Measurements from ENCODE around the gene PRKD1. TPM values are rescaled to one million over a fixed set of nuclear protein-coding genes. Genes with fewer than 3 reads are reported as not detected.

Gene PRKD1
- total RNA-seq, 2 experiments from 2014 or later: not detected

- ChIA-PET POLR2A (no interaction called here), CTCF (no interaction called here)
These were observed 381.9 kb downstream of the PRKD1 start for GRCh38 chr14:29545714-29546113.

DNA sequence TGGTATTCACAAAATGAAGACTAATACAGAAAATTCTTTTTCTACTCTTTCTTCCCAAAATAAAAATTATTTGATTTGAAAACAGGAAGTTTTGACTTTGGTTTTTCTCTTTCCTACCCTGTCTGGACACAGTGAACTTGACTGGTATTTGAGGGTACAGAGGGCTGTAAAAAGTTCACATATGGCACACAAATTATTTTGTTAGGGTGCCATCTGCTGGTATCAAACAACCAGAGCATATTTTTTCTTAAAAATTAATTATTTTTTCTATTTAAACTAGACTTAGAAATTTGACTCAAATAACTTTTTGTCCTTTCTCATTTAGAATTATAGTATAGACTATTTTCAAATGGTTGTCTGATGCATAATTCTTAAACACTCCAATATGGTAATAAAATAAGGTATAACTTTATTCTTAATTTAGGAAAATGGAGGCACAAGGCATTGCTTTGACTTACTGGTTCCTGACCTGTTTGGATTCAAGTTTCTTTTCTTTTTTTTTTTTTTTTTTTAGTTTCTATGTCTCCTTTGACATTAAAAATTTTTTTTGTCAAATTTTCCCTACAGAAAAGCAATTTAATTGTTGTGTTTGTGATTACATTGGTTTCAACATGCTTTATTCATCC, 390.6 kb downstream of the PRKD1 start:
- POLR2A ChIA-PET: no interaction called here
- CTCF ChIA-PET: no interaction called here

- POLR2A ChIA-PET: no interaction called here
- CTCF ChIA-PET: no interaction called here
These were observed 398.2 kb downstream of the PRKD1 start for GRCh38 chr14:29529418-29529817.

DNA sequence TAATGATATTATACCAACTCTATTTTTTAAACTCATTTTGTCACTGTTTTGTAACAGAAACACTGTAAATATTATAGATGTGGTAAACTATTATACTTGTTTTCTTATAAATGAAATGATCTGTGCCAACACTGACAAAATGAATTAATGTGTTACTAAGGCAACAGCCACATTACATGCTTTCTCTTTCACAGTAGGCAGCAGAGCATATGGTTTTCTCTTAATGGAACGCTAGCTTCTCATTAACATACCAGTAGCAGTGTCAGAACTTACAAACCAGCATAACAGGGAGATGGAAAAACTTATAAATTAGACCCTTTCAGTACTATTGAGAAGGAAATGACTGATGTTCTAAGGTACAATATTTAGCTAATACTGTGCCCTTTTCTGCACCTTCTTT, 398.8 kb downstream of the PRKD1 start:
- POLR2A ChIA-PET: no interaction called here
- CTCF ChIA-PET: no interaction called here

DNA sequence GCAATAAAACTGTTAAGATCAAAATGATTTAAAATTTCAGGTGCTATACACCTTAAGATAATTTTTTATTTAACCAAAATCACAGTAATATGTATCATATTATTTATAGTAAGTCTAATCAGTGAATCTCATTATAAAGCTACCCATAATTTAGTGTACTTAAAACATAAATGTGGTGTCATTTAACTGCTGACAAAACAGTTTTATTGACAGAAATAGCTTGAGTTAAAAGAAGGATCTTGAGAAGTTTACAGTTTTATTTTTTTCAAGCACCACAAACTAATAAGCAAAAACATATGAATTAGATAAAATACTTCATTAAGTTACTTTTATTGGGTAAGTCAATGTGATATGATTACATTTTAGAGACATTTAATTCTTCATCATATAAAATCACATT, 400.4 kb downstream of the PRKD1 start:
- ChIA-PET CTCF (interaction anchor here (0.6 kb wide), 1 partner anchor 17 kb away, joined by 4 read pairs; no protein-coding TSS in a partner anchor), POLR2A (no interaction called here)

Measured in activated CD8-positive, alpha-beta memory T cell treated with anti-CD3 and anti-CD28 coated beads for 36 hours (primary cell).